Vagina (tissue), 2 donors: ENCODE measurements around the gene MUC13. TPM values are rescaled to one million over a fixed set of nuclear protein-coding genes. Genes with fewer than 3 reads are reported as not detected.

Experiments used
- DNase-seq, 2 donors: peaks; one replicate each; pipeline ENCODE4 v3.0.0-alpha.2; 2017; ENCODE audit errors: extremely low spot score in 2 of 2
- H3K27ac ChIP-seq: fragments of 200-600 bp; sonication (generic); one replicate; pipeline ENCODE4 v1.5.1; 2019
- H3K27me3 ChIP-seq: fragments of 200-600 bp; sonication (generic); one replicate; pipeline ENCODE4 v1.5.1; 2019
- H3K36me3 ChIP-seq, 2 donors: fragments of 200-600 bp; sonication (generic); one replicate each; pipeline ENCODE4 v1.5.1; 2017 to 2019
- H3K4me1 ChIP-seq: fragments of 200-600 bp; sonication (generic); one replicate; pipeline ENCODE4 v1.5.1; 2019
- H3K4me3 ChIP-seq, 2 donors: fragments of 200-600 bp; sonication (generic); 1 replicate in 1 of 2; 2 replicates in 1 of 2; pipeline ENCODE4 v1.5.1; 2016 to 2019
- H3K9me3 ChIP-seq: fragments of 200-600 bp; sonication (generic); one replicate; pipeline ENCODE4 v1.5.1; 2019
- CTCF ChIP-seq, 3 experiments: fragments of 450-650 bp in 2 of 3; fragments of 200-600 bp in 1 of 3; sonication (generic) in 1 of 3; IDR thresholded peaks; one replicate each; pipeline ENCODE4 v1.5.1; 2017 to 2019; ENCODE audit warnings: antibody characterized with exemption in 3 of 3, mild to moderate bottlenecking in 2 of 3, moderate library complexity in 2 of 3
- POLR2A ChIP-seq, 2 donors: fragments of 450-650 bp; IDR thresholded peaks; one replicate each; pipeline ENCODE4 v1.6.1; 2017; ENCODE audit warnings: antibody characterized with exemption in 2 of 2, mild to moderate bottlenecking in 2 of 2, moderate library complexity in 2 of 2
- POLR2AphosphoS5 ChIP-seq, 2 donors: sonication (generic); formaldehyde crosslinking; IDR thresholded peaks; one replicate each; pipeline ENCODE4 v1.9.0; 2017; ENCODE audit warnings: antibody characterized with exemption in 2 of 2, mild to moderate bottlenecking in 2 of 2, low read depth in 1 of 2; ENCODE audit not compliant: insufficient read depth in 1 of 2
- intact Hi-C: fragments of 100-400 bp; cut with DNase I; formaldehyde crosslinking; loops from one replicate; pipeline ENCODE4 v1.15.1; 2023
- total RNA-seq: library from RNA; depleted of rRNA; stranded (reverse); fragments of >200 nt; gene quantifications from one replicate; pipeline ENCODE4 v1.2.3, GENCODE V29; 2016

Gene MUC13
- total RNA-seq, 1 donor from 2014 or later: not detected

DNA sequence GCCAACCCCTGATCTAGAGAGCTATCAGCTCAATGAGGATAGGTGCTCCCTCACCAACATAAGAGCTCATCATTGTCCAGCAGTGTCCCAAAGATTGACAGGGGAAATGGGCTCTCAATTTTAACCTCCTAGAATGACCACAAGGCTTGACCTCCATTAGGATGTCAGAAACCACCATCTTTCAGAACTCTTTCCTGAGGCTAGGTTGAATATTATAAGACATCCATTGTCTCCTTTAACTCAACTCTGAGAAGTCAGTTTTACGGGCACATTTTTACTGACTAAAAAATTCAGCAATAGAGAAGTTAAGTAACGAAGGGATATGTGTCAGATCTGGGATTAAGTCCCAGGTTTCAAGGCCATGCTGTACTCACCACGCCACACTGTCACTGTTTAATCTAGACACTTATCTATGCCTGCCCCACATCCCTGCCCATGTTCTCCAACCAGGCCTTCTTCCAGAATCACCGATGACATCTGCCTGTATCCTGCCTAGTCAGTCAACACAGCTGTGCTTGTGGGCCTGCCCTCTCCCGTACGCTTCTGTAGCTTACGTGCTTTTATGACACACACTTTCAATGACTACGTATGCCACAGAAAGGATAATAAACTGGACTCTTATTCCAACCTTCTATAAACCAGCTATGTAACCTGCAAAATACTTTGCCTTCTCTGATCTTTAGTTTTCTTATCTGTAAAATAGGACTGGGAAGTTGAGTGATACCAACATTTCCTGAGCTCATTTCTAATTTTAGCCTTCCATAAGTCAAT is 17.1 kb upstream of the MUC13 start:
- no peaks in the 10 kb centered on the region for H3K4me1 ChIP-seq
- TF ChIP-seq POLR2AphosphoS5 (IDR thresholded peaks at IDR 0.05; ENCODE audit: insufficient read depth in 1 of 2, low read depth in 1 of 2) (no peak), POLR2A (IDR thresholded peaks at IDR 0.05) (no peak), CTCF (IDR thresholded peaks at IDR 0.05) (no peak)
- no peak overlapping the region for H3K27ac ChIP-seq
- H3K9me3 ChIP-seq: no peaks in the 10 kb centered on the region
- H3K27me3 ChIP-seq: no peaks in the 10 kb centered on the region
- intact Hi-C loops: no loop called here
- no peak for DNase-seq
- no peaks in the 10 kb centered on the region for H3K36me3 ChIP-seq
- H3K4me3 ChIP-seq: no peak overlapping the region

DNA sequence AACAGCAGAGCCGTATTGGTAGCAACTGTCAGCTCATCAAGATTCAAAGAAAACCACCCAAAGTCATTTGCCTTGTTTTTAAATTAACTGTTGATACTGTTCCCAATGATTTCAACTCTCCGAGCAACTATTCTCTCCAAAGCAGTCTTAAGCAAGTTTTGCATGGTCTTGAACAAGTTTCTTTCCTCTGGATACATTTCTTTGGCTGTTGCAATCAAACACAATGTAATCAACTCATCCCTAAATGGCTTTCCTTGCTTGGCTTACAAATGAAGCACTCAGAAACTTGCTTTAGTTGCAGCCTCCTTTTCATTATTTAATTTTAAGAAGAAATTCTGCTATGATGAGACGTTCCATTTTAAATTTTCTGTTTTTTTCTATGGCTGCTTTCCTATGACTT is 15.5 kb upstream of the MUC13 start:
- no peaks in the 10 kb centered on the region for H3K4me1 ChIP-seq
- H3K4me3 ChIP-seq: no peak overlapping the region
- intact Hi-C loops: no loop called here
- no peaks in the 10 kb centered on the region for H3K36me3 ChIP-seq
- no peak overlapping the region for H3K27ac ChIP-seq
- DNase-seq: no peak
- no peaks in the 10 kb centered on the region for H3K27me3 ChIP-seq
- no peak for TF ChIP-seq CTCF (IDR thresholded peaks at IDR 0.05)
- no peak for TF ChIP-seq POLR2A (IDR thresholded peaks at IDR 0.05)
- no peak for TF ChIP-seq POLR2AphosphoS5 (IDR thresholded peaks at IDR 0.05; ENCODE audit: insufficient read depth in 1 of 2, low read depth in 1 of 2)
- H3K9me3 ChIP-seq: no peaks in the 10 kb centered on the region

DNA sequence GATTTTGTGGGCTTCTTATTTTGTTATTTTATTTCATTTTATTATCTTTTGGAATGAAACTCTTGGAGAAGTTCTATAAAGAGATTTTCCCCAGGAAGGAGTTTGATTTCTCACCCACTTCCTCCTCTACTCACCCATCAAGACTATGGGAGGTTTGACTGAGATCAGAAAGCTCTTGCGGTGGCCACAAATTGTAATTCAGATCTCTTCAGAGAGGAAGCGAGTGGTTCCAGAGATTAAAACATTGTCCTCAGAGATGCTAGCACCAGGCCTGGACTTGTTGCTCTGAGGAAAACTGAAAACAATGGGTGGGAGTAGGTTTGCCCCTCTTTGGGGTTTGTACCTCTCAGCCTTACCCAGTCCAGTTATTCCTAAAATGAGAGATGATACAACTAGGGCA is 8.1 kb upstream of the MUC13 start:
- H3K4me3 ChIP-seq: no peak overlapping the region
- DNase-seq: no peak
- H3K36me3 ChIP-seq: no peaks in the 10 kb centered on the region
- H3K4me1 ChIP-seq: no peaks in the 10 kb centered on the region
- no peaks in the 10 kb centered on the region for H3K27me3 ChIP-seq
- intact Hi-C loops: no loop called here
- H3K27ac ChIP-seq: no peak overlapping the region
- TF ChIP-seq POLR2AphosphoS5 (IDR thresholded peaks at IDR 0.05; ENCODE audit: insufficient read depth in 1 of 2, low read depth in 1 of 2): no peak
- no peak for TF ChIP-seq CTCF (IDR thresholded peaks at IDR 0.05)
- H3K9me3 ChIP-seq: no peaks in the 10 kb centered on the region

DNA sequence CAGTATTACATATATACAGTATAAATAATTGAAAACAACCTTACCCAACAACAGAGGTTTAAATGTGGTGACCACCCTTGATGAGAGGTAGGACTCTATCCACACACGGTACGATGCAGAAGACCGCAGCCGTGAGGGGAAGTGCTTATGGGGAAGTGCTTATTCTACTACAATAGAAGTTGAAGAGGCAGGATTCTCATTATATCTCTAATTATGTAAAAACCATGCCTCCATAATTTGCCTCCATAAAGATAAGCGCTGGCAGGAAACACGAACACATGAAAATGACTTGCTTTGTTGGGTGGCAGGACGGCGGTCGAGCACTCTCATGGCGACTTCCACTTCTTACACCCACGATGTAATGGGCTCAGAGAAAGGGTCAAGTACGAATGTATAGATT is 7.2 kb upstream of the MUC13 start:
- no peak for DNase-seq
- TF ChIP-seq CTCF (IDR thresholded peaks at IDR 0.05): no peak
- no peak for TF ChIP-seq POLR2AphosphoS5 (IDR thresholded peaks at IDR 0.05; ENCODE audit: insufficient read depth in 1 of 2, low read depth in 1 of 2)
- TF ChIP-seq POLR2A (IDR thresholded peaks at IDR 0.05): no peak
- Histone ChIP-seq H3K27me3 (no peaks in the 10 kb centered on the region), H3K36me3 (no peaks in the 10 kb centered on the region), H3K27ac (no peak overlapping the region), H3K4me3 (no peak overlapping the region), H3K4me1 (no peaks in the 10 kb centered on the region), H3K9me3 (no peaks in the 10 kb centered on the region)
- intact Hi-C loops: no loop called here

GRCh38 chr3:124939661-124940060 is 5.1 kb upstream of the MUC13 start:
- H3K27ac ChIP-seq: no peak overlapping the region
- no peaks in the 10 kb centered on the region for H3K4me1 ChIP-seq
- no peak overlapping the region for H3K4me3 ChIP-seq
- intact Hi-C loops: loop anchor here (10.0 kb wide), 1 partner anchor 155 kb away; no protein-coding TSS in a partner anchor
- no peaks in the 10 kb centered on the region for H3K27me3 ChIP-seq
- no peak for DNase-seq
- no peaks in the 10 kb centered on the region for H3K36me3 ChIP-seq
- H3K9me3 ChIP-seq: no peaks in the 10 kb centered on the region
- TF ChIP-seq POLR2AphosphoS5 (IDR thresholded peaks at IDR 0.05; ENCODE audit: insufficient read depth in 1 of 2, low read depth in 1 of 2): no peak
- no peak for TF ChIP-seq CTCF (IDR thresholded peaks at IDR 0.05)
- no peak for TF ChIP-seq POLR2A (IDR thresholded peaks at IDR 0.05)
